GM18861 (cell line): ENCODE measurements around the gene PCLO.
"Not testable (repeated sequence)": the region's sequence is repeated elsewhere in the genome, so short reads cannot be mapped to it uniquely, and the experiment has no call there.

Experiments
- ATAC-seq: cut with Tn5 transposase; IDR thresholded peaks from one replicate; pipeline ENCODE4 v1.9.1; 2021; ENCODE audit not compliant: unreplicated experiment

The PCLO gene

GRCh38 chr7:83130623-83131545, 31.8 kb downstream of the PCLO start:
- ATAC-seq: no peak

GRCh38 chr7:83130191-83130590, 32.5 kb downstream of the PCLO start:
- ATAC-seq: no peak

GRCh38 chr7:83119494-83119893, 43.2 kb downstream of the PCLO start:
- ATAC-seq: no peak

DNA sequence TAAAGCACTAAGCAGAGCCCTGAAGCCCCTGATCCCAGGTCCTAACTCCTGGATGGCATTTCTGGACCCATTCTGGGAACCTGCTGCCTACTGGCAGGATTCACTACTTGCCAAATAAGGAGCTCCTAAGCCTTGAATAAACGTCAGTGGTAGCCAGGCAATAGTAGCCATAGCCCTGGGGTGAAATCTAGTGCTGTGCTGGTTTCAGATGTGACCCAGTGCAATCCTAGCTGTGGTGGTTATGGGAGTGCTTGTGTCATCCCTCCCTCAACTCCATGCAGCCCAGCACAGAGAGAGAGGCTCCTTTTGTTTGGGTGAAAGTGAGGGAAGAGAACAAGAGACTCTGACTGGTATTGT, 43.7 kb downstream of the PCLO start:
- ATAC-seq: no peak

- ATAC-seq: no peak
These were observed 44.2 kb downstream of the PCLO start for GRCh38 chr7:83118347-83119025.

DNA sequence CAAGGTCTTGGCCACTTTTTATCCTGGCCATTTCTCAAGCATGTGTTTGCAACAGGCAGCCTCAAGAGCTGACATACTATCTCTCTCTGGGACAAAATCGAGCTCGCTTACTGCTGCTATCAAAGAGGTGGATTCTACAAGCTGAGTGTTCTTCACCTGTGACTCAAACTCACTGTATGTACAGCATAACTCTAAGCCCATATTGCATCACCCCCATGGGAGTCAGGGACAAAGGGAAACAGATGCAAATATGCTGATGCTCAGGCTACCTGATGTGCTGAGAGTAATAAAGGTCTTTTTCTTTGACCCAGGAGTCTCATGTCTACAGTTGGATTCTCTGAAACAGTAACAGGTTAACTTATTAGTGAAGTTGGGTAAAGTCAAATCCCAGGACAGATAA, 45.2 kb downstream of the PCLO start:
- no peak for ATAC-seq

GRCh38 chr7:83111391-83111790, 51.3 kb downstream of the PCLO start:
- no peak for ATAC-seq

- ATAC-seq: no peak
These were observed 53.3 kb downstream of the PCLO start for GRCh38 chr7:83109352-83109751.

DNA sequence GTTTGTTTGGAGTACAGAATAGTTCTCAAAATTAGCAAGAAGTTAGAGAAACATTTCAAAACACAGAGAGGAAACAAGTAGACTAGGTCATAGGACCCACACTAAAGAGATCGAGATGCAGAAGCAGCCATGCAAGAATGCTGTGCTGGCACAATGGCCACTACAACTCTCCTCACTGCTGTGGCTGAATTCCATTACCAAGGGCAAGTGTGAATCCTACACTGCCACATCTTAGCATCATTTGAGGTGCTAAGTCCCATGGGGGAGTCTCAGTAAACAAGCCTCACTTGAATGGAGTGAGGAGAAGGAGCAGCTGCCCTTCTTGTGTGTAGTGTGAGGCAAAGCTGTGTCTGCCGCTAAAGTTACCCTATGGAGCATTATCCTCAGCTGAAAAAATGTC, 56.7 kb downstream of the PCLO start:
- no peak for ATAC-seq

- ATAC-seq: no peak
These were observed 57.6 kb downstream of the PCLO start for GRCh38 chr7:83105063-83105462.

GRCh38 chr7:83101530-83101929, 61.2 kb downstream of the PCLO start:
- no peak for ATAC-seq

GRCh38 chr7:83096065-83096580, 66.6 kb downstream of the PCLO start:
- ATAC-seq: no peak

- ATAC-seq: no peak
These were observed 77.4 kb downstream of the PCLO start for GRCh38 chr7:83085299-83085698.

DNA sequence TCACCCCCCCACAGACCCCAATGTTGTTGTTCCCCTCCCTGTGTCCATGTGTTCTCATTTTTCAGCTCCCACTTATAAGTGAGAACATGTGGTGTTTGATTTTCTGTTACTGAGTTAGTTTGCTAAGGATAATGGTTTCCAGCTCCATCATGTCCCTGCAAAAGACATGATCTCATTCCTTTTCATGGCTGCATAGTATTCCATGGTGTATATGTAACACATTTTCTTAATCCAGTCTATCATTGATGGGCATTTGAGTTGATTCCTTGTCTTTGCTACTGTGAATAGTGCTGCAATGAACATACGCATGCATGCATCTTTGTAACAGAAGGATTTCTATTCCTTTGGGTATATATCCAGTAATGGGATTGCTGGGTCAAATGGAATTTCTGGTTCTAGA, 82.8 kb downstream of the PCLO start:
- ATAC-seq: not testable (repeated sequence)

DNA sequence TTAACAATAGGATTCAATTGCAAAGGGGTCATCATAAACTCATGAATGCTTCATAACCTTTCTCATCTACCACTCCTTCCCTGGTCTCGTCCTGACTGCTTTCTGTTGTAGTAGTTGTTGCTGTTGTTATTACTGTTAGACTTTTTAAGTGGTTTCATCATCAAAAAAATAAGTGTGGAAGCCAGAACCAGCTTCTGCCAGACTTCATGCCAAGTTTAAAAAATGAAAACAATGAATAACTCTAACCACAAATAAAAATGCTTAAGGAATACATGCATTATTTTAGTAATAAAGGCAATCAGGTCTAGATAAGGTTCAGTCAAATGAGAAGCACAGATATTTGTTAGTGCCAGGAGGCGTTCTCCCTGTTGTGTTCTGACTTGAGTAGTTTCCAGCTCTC, 85.4 kb downstream of the PCLO start:
- ATAC-seq: no peak

GRCh38 chr7:83072576-83073517, 89.8 kb downstream of the PCLO start:
- ATAC-seq: no peak

GRCh38 chr7:83065714-83066113, 97.0 kb downstream of the PCLO start:
- ATAC-seq: no peak

GRCh38 chr7:83060218-83060617, 102.5 kb downstream of the PCLO start:
- ATAC-seq: no peak

DNA sequence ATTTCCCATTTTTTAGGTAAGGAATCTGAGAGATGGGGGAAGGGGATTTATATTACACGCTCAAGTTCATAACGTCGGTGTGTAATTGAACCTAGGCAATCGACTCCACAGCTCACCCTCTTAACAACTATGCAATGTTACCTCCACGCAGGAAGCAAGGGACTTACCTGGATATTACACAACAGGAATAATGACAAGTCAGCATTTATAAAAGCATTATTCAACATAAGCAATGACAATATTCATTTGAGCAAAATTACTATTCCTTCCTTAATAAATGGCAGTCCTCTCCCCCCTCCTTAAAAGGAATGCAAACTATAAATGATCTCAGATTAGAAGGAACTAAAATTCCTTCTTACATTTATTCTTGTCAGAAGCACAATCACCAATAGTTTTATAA, 104.0 kb downstream of the PCLO start:
- ATAC-seq: no peak

DNA sequence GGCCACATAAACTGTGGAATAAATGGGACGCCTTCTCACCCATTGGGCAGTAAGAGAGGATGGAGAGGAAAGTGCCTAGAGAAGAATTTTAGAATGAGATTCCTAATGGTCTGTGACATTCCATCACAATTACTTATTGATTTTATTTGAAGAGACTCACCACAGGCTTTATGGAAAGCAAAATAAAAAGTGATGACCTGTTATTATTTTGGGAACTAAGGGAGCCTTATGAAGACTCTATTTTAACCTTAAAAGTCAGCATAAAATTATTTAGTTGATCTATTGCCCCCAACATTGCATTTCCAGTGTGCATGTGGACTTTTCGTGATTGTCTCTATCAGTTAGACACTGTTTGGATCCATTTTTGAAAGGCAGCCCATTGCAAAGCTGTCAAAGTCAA, 107.5 kb downstream of the PCLO start:
- ATAC-seq: no peak

DNA sequence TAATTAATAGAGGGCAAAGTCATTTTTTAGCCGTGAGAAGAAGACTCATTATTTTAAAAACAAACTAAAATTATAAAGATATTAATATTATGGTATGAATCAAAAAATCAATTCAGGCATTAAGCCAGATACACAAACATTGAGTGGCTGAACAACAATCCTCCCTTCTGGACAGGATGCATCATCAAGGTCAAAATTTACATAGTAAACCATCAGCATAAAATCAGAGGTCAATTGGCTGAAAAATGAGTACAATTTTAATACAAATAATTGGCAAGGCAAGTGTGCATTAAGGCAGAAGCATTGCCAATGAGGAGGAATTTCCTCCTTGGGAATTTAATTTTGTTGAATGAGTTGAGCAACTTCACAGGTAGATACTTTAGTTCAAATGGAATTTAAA, 108.2 kb downstream of the PCLO start:
- ATAC-seq: no peak
